GM13976 (cell line): Measurements from ENCODE around the gene CMTM7.

Experiments used
- DNase-seq: peaks from one replicate; pipeline ENCODE4 v3.0.0; 2012; ENCODE audit warnings: low spot score
- in situ Hi-C: fragments of 300-500 bp; cut with MboI; formaldehyde crosslinking; loops from one replicate; pipeline ENCODE4 v1.12.0; 2022; ENCODE audit warnings: low sequenced_read_pairs, mixed read lengths, inconsistent platforms; ENCODE audit not compliant: unreplicated experiment
- TF ChIP-seq, protein P1 (sequence below): IDR thresholded peaks from 2 replicates; pipeline ENCODE4 v1.5.1; 2012; ENCODE audit warnings: borderline replicate concordance, mild to moderate bottlenecking; ENCODE audit not compliant: insufficient read depth; ENCODE audit errors: extremely low read depth, missing control alignments, control extremely low read depth

CMTM7 gene

GRCh38 chr3:32442766-32443165, 51.1 kb downstream of the CMTM7 start:
- DNase-seq: no peak
- in situ Hi-C loops: no loop called here
- TF ChIP-seq, protein P1, sequence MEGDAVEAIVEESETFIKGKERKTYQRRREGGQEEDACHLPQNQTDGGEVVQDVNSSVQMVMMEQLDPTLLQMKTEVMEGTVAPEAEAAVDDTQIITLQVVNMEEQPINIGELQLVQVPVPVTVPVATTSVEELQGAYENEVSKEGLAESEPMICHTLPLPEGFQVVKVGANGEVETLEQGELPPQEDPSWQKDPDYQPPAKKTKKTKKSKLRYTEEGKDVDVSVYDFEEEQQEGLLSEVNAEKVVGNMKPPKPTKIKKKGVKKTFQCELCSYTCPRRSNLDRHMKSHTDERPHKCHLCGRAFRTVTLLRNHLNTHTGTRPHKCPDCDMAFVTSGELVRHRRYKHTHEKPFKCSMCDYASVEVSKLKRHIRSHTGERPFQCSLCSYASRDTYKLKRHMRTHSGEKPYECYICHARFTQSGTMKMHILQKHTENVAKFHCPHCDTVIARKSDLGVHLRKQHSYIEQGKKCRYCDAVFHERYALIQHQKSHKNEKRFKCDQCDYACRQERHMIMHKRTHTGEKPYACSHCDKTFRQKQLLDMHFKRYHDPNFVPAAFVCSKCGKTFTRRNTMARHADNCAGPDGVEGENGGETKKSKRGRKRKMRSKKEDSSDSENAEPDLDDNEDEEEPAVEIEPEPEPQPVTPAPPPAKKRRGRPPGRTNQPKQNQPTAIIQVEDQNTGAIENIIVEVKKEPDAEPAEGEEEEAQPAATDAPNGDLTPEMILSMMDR: no peak

- DNase-seq: no peak
- TF ChIP-seq, protein P1: no peak
- in situ Hi-C loops: no loop called here
These were observed 51.8 kb downstream of the CMTM7 start for GRCh38 chr3:32443478-32443877.

GRCh38 chr3:32447865-32448400, 56.3 kb downstream of the CMTM7 start:
- TF ChIP-seq, protein P1: no peak
- in situ Hi-C loops: no loop called here
- no peak for DNase-seq

DNA sequence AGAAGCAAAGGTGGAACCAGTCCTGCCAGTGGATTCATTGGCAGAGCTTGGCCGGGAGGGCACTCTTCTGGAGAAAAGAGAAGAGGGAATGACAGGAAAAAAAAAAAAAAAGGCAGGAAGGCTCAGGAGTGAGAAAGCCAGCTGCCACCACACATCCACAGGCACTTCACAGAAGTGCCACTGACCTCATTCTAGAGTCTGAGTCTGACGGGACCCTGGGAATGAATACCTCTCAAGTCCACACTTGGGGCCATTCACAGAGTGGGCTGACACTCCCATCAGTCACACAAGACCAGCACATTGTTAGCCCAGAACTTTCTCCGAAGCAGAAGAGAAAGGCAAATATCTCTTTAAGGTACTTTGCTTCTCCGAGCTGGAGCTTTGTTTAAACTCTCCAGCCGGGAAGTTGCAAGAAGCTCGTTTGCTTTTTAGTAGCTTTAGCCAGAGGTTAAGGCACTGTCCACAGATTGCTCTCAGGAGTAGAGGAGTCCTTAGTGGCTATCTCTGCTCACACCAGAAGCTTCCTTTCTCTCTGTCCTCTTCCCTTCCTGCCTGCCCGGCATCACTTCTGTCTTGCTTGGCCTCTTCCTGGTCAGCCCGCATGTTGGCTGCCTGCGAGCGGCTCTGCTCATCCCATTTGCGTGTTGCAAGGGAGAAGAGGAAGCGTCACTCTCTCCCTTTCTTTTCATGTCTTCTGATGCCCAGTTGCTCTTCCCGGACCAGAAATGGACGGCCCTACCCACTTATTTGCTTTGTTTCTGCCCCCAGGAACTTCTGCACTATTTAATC, 57.2 kb downstream of the CMTM7 start:
- TF ChIP-seq, protein P1: no peak
- DNase-seq: no peak
- in situ Hi-C loops: no loop called here

DNA sequence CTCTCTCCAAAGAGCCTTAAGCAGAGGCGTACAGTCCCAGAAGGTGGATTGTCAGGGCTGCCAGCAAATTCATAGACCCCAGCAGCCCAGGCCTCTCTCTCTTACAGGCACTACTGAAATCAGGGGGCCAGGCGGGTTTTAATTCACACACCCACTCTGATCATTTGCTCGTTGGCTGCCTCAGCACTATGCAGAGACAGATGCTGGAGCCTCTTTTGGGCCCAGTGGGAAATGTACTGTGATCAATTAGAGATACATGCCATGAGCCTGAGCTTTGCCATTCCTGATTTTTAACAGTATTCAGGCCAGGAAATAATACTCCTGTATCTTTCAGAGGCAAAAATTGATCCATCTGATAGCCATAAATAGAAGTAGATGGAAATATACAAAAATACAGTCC, 58.0 kb downstream of the CMTM7 start:
- TF ChIP-seq, protein P1: no peak
- in situ Hi-C loops: no loop called here
- DNase-seq: no peak

DNA sequence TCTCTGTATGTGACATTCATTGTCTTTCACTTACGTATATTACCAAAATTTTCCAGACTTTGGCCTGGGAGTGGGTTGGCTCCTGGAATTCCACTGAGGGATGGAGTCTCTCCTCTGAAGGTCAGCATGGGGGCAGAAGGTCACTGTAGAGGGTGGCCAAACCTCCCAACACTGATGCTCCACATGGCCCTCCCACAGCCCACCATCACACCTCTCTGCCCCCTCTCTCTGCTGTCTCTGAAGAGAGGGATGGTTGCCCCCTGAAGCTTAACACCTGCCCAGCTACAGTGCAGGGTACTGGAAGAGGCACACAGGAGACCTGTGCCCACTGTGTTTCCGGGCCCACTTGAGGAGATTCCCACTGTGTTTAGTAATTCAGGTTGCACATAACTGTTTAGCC, 58.8 kb downstream of the CMTM7 start:
- in situ Hi-C loops: no loop called here
- TF ChIP-seq, protein P1: no peak
- no peak for DNase-seq
